DOHH2 (cell line): ENCODE data around the gene DLG1.

Source experiments
- H3F3A ChIP-seq: fragments of 200-600 bp; sonication (generic), shearing (Covaris generic); 2 replicates; pipeline ENCODE4 v1.6.0; 2016; ENCODE audit warnings: antibody characterized with exemption, mild to moderate bottlenecking; ENCODE audit not compliant: control insufficient read depth, insufficient read depth
- H3K27ac ChIP-seq: fragments of 200-600 bp; sonication (generic); 2 replicates; pipeline ENCODE4 v1.5.1; 2014; ENCODE audit warnings: low read depth, mild to moderate bottlenecking, low read length, moderate library complexity
- H3K27me3 ChIP-seq: fragments of 200-600 bp; sonication (generic); 2 replicates; pipeline ENCODE4 v1.6.1; 2014; ENCODE audit warnings: mild to moderate bottlenecking, low read length, mixed read lengths; ENCODE audit not compliant: control insufficient read depth
- H3K36me3 ChIP-seq: fragments of 200-600 bp; sonication (generic); 2 replicates; pipeline ENCODE4 v1.6.1; 2014; ENCODE audit warnings: mild to moderate bottlenecking, low read length, moderate library complexity, mixed read lengths; ENCODE audit not compliant: control insufficient read depth
- H3K4me1 ChIP-seq: fragments of 200-600 bp; sonication (generic); 2 replicates; pipeline ENCODE4 v1.6.1; 2014; ENCODE audit warnings: mild to moderate bottlenecking, low read length, mixed read lengths; ENCODE audit not compliant: control insufficient read depth
- H3K4me2 ChIP-seq: fragments of 200-600 bp; sonication (generic); 2 replicates; pipeline ENCODE4 v1.6.0; 2014; ENCODE audit warnings: mild to moderate bottlenecking, low read length, moderate library complexity
- H3K4me3 ChIP-seq: fragments of 200-600 bp; sonication (generic); 2 replicates; pipeline ENCODE4 v1.5.1; 2014; ENCODE audit warnings: mild to moderate bottlenecking, low read length, mixed read lengths
- H3K79me2 ChIP-seq: fragments of 200-600 bp; sonication (generic); 2 replicates; pipeline ENCODE4 v1.6.1; 2014; ENCODE audit warnings: mild to moderate bottlenecking, low read length, mixed read lengths; ENCODE audit not compliant: control insufficient read depth
- H3K9me2 ChIP-seq: fragments of 200-600 bp; sonication (generic); replicated peaks from 2 replicates; pipeline ENCODE4 v1.6.1; 2014; ENCODE audit warnings: mild to moderate bottlenecking, low read length, mixed read lengths; ENCODE audit not compliant: control insufficient read depth
- H3K9me3 ChIP-seq: fragments of 200-600 bp; sonication (generic); 2 replicates; pipeline ENCODE4 v1.6.1; 2014; ENCODE audit warnings: antibody characterized with exemption, low read length, mixed read lengths; ENCODE audit not compliant: control insufficient read depth, insufficient read depth
- H4K20me1 ChIP-seq: fragments of 200-600 bp; sonication (generic); 2 replicates; pipeline ENCODE4 v1.6.0; 2014; ENCODE audit warnings: low read depth, mild to moderate bottlenecking, antibody characterized with exemption, low read length, moderate library complexity; ENCODE audit not compliant: control insufficient read depth, insufficient read depth
- CTCF ChIP-seq: fragments of 200-600 bp; sonication (generic); IDR thresholded peaks from one replicate; pipeline ENCODE4 v1.5.1; 2014; ENCODE audit warnings: antibody characterized with exemption, mild to moderate bottlenecking, low read depth, low read length; ENCODE audit not compliant: poor library complexity, severe bottlenecking
- EZH2phosphoT487 ChIP-seq: fragments of 200-600 bp; sonication (generic); IDR thresholded peaks from 2 replicates; pipeline ENCODE4 v1.6.1; 2017; ENCODE audit warnings: borderline replicate concordance, mild to moderate bottlenecking, antibody characterized with exemption, low read length, moderate library complexity, mixed read lengths

The DLG1 gene

DNA sequence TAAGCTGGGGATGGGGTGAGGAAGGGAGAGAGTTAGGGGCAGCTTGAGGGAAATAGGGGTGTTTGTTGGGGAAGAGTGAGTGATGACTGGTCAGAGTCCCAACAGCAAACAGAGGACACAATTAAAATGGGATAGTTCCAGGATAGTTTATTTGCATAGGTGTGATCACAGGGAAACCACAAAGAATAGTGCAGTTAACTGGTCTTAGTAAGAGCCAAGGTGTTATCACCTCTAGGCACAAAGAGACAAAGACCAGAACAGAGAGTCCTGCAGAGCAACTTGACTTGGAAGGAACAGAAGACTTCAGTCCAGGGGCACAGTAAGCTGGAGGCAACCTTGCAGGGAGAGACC lies 42.1 kb upstream of the DLG1 start:
- H3K27ac ChIP-seq: no peak overlapping the region
- H3K9me2 ChIP-seq: no peaks in the 10 kb centered on the region
- H3K27me3 ChIP-seq: peaks cover 4% of the 10 kb centered on the region
- H3K4me3 ChIP-seq: no peak overlapping the region
- no peaks in the 10 kb centered on the region for H3K4me1 ChIP-seq
- no peaks in the 10 kb centered on the region for H3K36me3 ChIP-seq
- no peak for TF ChIP-seq EZH2phosphoT487
- no peak for TF ChIP-seq CTCF
- H3K9me3 ChIP-seq: no peaks in the 10 kb centered on the region
- no peaks in the 10 kb centered on the region for H4K20me1 ChIP-seq
- H3K4me2 ChIP-seq: no peak overlapping the region
- H3K79me2 ChIP-seq: no peaks in the 10 kb centered on the region
- no peaks in the 10 kb centered on the region for H3F3A ChIP-seq

- TF ChIP-seq CTCF: no peak
- no peak for TF ChIP-seq EZH2phosphoT487
- no peak overlapping the region for H3K27ac ChIP-seq
- peaks cover 4% of the 10 kb centered on the region for H3K27me3 ChIP-seq
- no peaks in the 10 kb centered on the region for H3K9me2 ChIP-seq
- no peak overlapping the region for H3K4me3 ChIP-seq
- H4K20me1 ChIP-seq: no peaks in the 10 kb centered on the region
- no peak overlapping the region for H3K4me2 ChIP-seq
- H3K36me3 ChIP-seq: no peaks in the 10 kb centered on the region
- H3K79me2 ChIP-seq: no peaks in the 10 kb centered on the region
- H3K4me1 ChIP-seq: no peaks in the 10 kb centered on the region
- H3K9me3 ChIP-seq: no peaks in the 10 kb centered on the region
- no peaks in the 10 kb centered on the region for H3F3A ChIP-seq
These were observed 41.6 kb upstream of the DLG1 start for GRCh38 chr3:197339841-197340520.

DNA sequence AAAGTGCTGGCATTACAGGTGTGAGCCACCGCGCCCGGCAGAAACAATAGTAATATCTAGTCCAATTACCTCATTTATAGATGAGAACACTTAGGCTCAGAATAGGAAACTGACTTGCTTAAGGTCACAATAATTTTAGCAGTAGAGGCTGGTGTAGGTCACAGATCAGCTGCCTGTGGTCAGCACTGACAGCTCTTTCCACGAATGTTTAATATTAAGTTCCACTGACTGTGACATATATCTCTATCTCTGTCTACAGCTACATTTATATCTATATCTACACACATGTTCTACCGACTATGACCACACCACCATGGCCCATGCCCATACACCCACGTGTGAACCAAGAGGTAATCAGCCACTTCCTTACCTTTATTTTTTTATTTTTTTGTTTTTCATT lies 40.2 kb upstream of the DLG1 start:
- Histone ChIP-seq H3K36me3 (no peaks in the 10 kb centered on the region), H4K20me1 (no peaks in the 10 kb centered on the region), H3F3A (no peaks in the 10 kb centered on the region), H3K9me2 (no peaks in the 10 kb centered on the region), H3K4me1 (no peaks in the 10 kb centered on the region), H3K27me3 (peaks cover 9% of the 10 kb centered on the region), H3K79me2 (no peaks in the 10 kb centered on the region), H3K27ac (no peak overlapping the region), H3K4me2 (no peak overlapping the region), H3K4me3 (no peak overlapping the region), H3K9me3 (no peaks in the 10 kb centered on the region)
- TF ChIP-seq EZH2phosphoT487: no peak
- TF ChIP-seq CTCF: no peak

DNA sequence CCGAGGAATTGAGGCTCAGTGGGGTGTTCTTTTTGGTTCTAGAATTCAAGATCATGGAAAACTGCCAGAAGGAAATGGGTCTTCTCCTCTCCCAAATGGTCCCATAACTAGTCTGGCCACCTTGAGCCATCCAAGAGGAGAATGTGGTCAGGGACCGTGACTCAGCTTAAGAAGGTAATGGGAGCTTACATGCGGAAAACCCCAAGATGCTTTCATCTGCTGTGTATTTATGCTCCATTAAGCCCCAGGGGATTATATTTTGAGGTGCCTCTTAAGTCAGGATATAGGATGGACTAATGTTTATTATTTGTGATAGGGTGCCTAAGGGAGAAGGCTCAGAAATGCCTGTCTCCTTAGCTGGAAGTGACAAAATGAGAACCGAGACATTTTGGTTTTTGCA lies 39.2 kb upstream of the DLG1 start:
- H4K20me1 ChIP-seq: no peaks in the 10 kb centered on the region
- H3F3A ChIP-seq: no peaks in the 10 kb centered on the region
- H3K9me3 ChIP-seq: no peaks in the 10 kb centered on the region
- no peaks in the 10 kb centered on the region for H3K79me2 ChIP-seq
- H3K4me1 ChIP-seq: no peaks in the 10 kb centered on the region
- no peak overlapping the region for H3K27ac ChIP-seq
- H3K4me2 ChIP-seq: no peak overlapping the region
- no peaks in the 10 kb centered on the region for H3K9me2 ChIP-seq
- H3K36me3 ChIP-seq: no peaks in the 10 kb centered on the region
- no peak overlapping the region for H3K4me3 ChIP-seq
- TF ChIP-seq EZH2phosphoT487: no peak
- TF ChIP-seq CTCF: no peak
- H3K27me3 ChIP-seq: peaks cover 5% of the 10 kb centered on the region; the same call in 1 of the 2 replicates
